Cardiac muscle cell (in vitro differentiated cells and primary cell): ENCODE measurements around the gene TMEM91. TPM values are rescaled to one million over a fixed set of nuclear protein-coding genes. Genes with fewer than 3 reads are reported as not detected.

Experiments
- DNase-seq, 2 donors: peaks; one replicate each; pipeline versions ENCODE4 v3.0.0 to v3.0.0-alpha.2; 2010 to 2017; ENCODE audit warnings: low read depth in 1 of 2, low spot score in 1 of 2
- H3K27ac ChIP-seq: fragments of 200-600 bp; sonication (generic); 2 replicates; pipeline ENCODE4 v1.5.1; 2016
- H3K27me3 ChIP-seq: fragments of 200-600 bp; sonication (generic); 2 replicates; pipeline ENCODE4 v1.6.0; 2016; ENCODE audit warnings: control low read depth
- H3K36me3 ChIP-seq: fragments of 200-600 bp; sonication (generic); 2 replicates; pipeline ENCODE4 v1.5.1; 2016; ENCODE audit warnings: control low read depth
- H3K4me1 ChIP-seq: fragments of 200-600 bp; sonication (generic); 2 replicates; pipeline ENCODE4 v1.8.1; 2017; ENCODE audit warnings: low read depth, mild to moderate bottlenecking, mixed run types
- H3K4me3 ChIP-seq: fragments of 200-600 bp; sonication (generic); 2 replicates; pipeline ENCODE4 v1.5.1; 2016; ENCODE audit warnings: mild to moderate bottlenecking
- H3K9me3 ChIP-seq: fragments of 200-600 bp; sonication (generic); 2 replicates; pipeline ENCODE4 v1.5.1; 2017; ENCODE audit warnings: low read depth, mild to moderate bottlenecking, control low read depth
- CTCF ChIP-seq: IDR thresholded peaks from 2 replicates; pipeline ENCODE4 v1.5.1; 2012; ENCODE audit warnings: low read depth, mild to moderate bottlenecking, low read length
- polyA plus RNA-seq: library from polyadenylated mRNA; unstranded; fragments of >200 nt; fragmentation: Nextera tagmentation; extraction: Ambion mirVana; gene quantifications from 2 replicates; pipeline ENCODE4 v1.2.1, GENCODE V29; 2016
- total RNA-seq: library from RNA; depleted of rRNA; stranded (reverse); fragments of >200 nt; gene quantifications from 2 replicates; pipeline ENCODE4 v1.2.3, GENCODE V29; 2016

TMEM91 gene
- total and polyA plus RNA-seq, 2 experiments from 2014 or later: 14.5 to 21.8 TPM

GRCh38 chr19:41415154-41415571 is 38.8 kb downstream of the TMEM91 start:
- no peak for TF ChIP-seq CTCF
- H3K27ac ChIP-seq: no peak overlapping the region
- no peaks in the 10 kb centered on the region for H3K9me3 ChIP-seq
- H3K4me3 ChIP-seq: no peak overlapping the region
- no peaks in the 10 kb centered on the region for H3K4me1 ChIP-seq
- DNase-seq: no peak
- H3K36me3 ChIP-seq: peaks cover 27% of the 10 kb centered on the region
- no peaks in the 10 kb centered on the region for H3K27me3 ChIP-seq

DNA sequence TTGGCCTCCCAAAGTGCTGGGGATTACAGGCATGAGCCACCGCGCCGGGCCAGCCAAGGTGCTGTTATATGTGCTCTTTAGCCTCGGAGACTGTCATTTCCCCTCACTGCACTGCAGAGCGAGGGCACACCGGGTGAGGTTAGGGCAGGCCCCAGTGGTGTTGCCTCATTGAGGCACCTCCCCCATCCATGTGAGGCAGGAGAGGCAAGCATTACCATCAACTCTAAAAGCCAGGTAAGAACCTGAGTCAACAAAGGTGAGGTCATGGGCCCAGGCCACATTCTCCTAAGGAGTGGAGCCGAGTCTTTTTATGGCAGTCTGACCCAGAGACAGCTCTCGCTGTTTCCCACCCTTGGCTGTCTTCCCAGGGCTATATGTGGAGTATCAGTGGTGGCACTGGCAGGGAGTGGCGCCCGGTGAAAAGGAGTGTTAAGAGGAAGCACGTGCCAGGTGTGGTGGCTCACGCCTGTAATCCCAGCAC is 39.9 kb downstream of the TMEM91 start:
- no peaks in the 10 kb centered on the region for H3K27me3 ChIP-seq
- DNase-seq: no peak
- peaks cover 28% of the 10 kb centered on the region for H3K36me3 ChIP-seq
- no peak overlapping the region for H3K27ac ChIP-seq
- no peaks in the 10 kb centered on the region for H3K9me3 ChIP-seq
- no peak overlapping the region for H3K4me3 ChIP-seq
- no peaks in the 10 kb centered on the region for H3K4me1 ChIP-seq
- TF ChIP-seq CTCF: no peak

DNA sequence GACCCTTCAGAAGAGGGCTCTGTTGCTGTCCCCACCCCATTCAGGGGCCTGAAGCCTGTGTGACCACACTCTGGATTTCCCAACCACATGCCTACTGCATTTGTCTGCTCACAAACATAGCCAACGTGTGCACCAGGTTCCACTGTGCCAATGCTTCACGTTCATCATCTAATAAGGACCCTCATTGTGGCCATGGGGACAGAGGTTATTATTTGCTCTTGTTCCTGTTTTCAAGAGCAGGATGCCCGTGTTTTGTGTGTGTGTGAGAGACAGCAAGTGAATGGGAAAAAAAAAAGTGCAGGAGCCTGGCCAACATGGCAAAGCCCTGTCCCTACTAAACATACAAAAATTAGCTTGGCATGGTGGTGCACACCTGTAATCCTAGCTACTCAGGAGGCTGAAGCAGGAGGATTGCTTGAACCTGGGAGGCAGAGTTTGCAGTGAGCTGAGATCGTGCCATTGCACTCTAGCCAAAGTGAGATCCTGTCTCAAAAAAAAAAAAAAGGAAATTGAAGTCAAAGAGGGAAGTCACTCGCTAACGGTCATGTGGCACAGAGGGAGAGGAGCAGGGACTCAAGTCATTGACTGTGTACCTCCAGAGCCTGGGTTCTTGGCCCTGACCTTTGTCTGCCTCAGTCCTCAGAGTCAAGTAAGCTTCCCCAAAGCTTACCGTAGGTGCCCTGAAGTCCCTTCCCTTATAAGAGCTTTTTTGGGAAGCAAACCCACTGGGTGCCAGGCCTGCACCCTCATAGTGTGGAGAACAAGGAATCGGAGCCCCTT is 44.0 kb downstream of the TMEM91 start:
- Histone ChIP-seq H3K27ac (no peak overlapping the region), H3K9me3 (no peaks in the 10 kb centered on the region), H3K27me3 (no peaks in the 10 kb centered on the region), H3K4me3 (no peak overlapping the region), H3K4me1 (no peaks in the 10 kb centered on the region), H3K36me3 (peaks cover 23% of the 10 kb centered on the region)
- TF ChIP-seq CTCF: no peak
- no peak for DNase-seq

DNA sequence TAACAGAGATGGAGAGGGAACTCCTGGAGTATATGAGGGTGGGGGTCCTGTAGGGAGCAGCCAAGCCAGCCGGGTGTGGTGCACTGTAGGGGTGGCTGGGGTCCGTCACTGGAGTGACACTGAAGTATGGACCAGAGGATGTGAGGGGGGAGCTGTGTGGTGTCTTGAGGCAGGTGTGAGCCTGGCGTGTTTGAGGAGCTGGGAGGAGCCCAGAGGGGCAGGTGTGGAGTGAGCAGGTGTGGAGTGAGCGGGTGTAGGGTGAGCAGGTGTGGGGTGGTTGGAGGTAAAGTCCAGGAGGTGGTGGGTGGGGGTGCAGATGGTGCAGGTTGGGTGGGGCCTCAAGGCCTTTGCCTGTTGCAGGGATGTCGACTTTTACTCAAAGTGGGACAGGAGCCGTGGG is 45.0 kb downstream of the TMEM91 start:
- DNase-seq: no peak
- H3K9me3 ChIP-seq: no peaks in the 10 kb centered on the region
- no peaks in the 10 kb centered on the region for H3K27me3 ChIP-seq
- H3K4me3 ChIP-seq: no peak overlapping the region
- no peak overlapping the region for H3K27ac ChIP-seq
- TF ChIP-seq CTCF: no peak
- H3K36me3 ChIP-seq: peaks cover 22% of the 10 kb centered on the region
- H3K4me1 ChIP-seq: peaks cover 3% of the 10 kb centered on the region

DNA sequence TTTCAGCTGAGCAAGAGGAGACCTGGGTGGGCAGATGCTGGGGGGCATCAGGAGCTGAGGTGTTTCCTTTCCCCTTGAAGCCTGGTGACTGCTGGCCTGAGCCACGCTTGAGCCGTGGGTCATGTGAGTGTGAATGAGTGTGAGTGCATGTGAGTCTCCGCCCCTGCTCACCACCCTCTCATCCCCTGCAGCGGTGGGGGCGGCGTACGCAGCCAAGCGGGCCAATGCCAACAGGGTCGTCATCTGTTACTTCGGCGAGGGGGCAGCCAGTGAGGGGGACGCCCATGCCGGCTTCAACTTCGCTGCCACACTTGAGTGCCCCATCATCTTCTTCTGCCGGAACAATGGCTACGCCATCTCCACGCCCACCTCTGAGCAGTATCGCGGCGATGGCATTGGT is 45.6 kb downstream of the TMEM91 start:
- Histone ChIP-seq H3K4me3 (no peak overlapping the region), H3K9me3 (no peaks in the 10 kb centered on the region), H3K4me1 (peaks cover 10% of the 10 kb centered on the region), H3K27me3 (no peaks in the 10 kb centered on the region), H3K36me3 (peaks cover 22% of the 10 kb centered on the region), H3K27ac (no peak overlapping the region)
- no peak for DNase-seq
- TF ChIP-seq CTCF: no peak
